Central memory CD8-positive, alpha-beta T cell (primary cell): ENCODE measurements around the gene INSR.
"Not testable (repeated sequence)": the region's sequence is repeated elsewhere in the genome, so short reads cannot be mapped to it uniquely, and the experiment has no call there.

ENCODE experiments used
- ATAC-seq: fragments of 150-1000 bp; cut with Tn5 transposase; replicated peaks from 2 replicates; pipeline ENCODE4 v1.10.0; 2022; ENCODE audit warnings: mild to moderate bottlenecking, moderate FRiP score, moderate number of reproducible peaks; ENCODE audit not compliant: poor library complexity, severe bottlenecking; ENCODE audit errors: extremely low read depth
- DNase-seq, 2 donors: peaks; one replicate each; pipeline ENCODE4 v3.0.0; 2021; ENCODE audit warnings: low spot score in 2 of 2
- H3K27ac Mint-ChIP-seq: one replicate; pipeline ENCODE4 v1.8.0; 2022; ENCODE audit warnings: low read depth, mild to moderate bottlenecking, moderate library complexity, mixed read lengths
- H3K27me3 Mint-ChIP-seq: one replicate; pipeline ENCODE4 v1.8.0; 2022; ENCODE audit warnings: mixed read lengths
- H3K36me3 Mint-ChIP-seq: one replicate; pipeline ENCODE4 v1.8.0; 2022; ENCODE audit warnings: mild to moderate bottlenecking, moderate library complexity, mixed read lengths; ENCODE audit not compliant: insufficient read depth
- H3K4me1 Mint-ChIP-seq: one replicate; pipeline ENCODE4 v1.8.0; 2022; ENCODE audit warnings: mixed read lengths
- H3K4me3 Mint-ChIP-seq: one replicate; pipeline ENCODE4 v1.8.0; 2022; ENCODE audit warnings: mild to moderate bottlenecking, moderate library complexity, mixed read lengths
- H3K9me3 Mint-ChIP-seq: one replicate; pipeline ENCODE4 v1.8.0; 2022; ENCODE audit warnings: mixed read lengths

INSR gene

DNA sequence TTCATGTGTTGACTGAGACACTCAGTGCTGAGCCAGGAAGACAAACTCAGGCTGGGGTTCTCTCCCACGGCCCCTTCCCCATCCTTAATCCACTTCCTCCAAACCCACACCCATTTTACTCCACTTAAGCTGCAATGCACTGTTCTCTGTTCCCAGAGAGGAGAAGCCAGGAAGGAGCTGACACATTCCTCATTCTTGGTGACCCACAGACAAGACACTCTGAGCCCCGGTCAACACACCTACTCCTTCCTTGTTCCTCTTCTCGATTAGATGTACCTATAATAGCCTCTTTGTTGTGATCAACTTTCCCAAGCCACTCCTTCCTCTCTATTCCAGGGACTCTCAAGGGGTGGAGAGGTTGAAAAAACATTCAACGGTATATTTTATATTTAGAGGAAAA, 47.1 kb downstream of the INSR start:
- no peaks in the 10 kb centered on the region for H3K9me3 Mint-ChIP-seq
- ATAC-seq: no peak
- H3K27ac Mint-ChIP-seq: no peak overlapping the region
- no peak for DNase-seq
- no peak overlapping the region for H3K4me3 Mint-ChIP-seq
- peaks cover 22% of the 10 kb centered on the region for H3K27me3 Mint-ChIP-seq
- peaks cover 2% of the 10 kb centered on the region for H3K36me3 Mint-ChIP-seq
- H3K4me1 Mint-ChIP-seq: no peaks in the 10 kb centered on the region

DNA sequence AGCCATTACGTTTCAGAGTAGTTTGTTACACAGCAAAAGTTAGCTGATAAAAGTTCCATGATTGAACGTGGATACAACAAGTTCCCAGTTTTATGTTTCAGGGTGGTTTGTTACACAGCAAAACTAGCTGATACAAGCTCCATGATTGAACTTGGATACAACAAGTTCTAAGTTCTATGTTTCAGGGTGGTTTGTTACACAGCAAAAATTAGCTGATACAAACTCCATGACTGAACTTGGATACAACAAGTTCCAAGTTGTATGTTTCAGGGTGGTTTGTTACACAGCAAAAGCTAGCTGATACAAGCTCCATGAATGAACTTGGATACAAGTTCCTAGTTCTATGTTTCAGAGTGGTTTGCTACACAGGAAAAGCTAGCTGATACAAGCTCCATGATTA, 47.6 kb downstream of the INSR start:
- H3K4me1 Mint-ChIP-seq: no peaks in the 10 kb centered on the region
- H3K36me3 Mint-ChIP-seq: peaks cover 2% of the 10 kb centered on the region
- H3K27ac Mint-ChIP-seq: no peak overlapping the region

DNA sequence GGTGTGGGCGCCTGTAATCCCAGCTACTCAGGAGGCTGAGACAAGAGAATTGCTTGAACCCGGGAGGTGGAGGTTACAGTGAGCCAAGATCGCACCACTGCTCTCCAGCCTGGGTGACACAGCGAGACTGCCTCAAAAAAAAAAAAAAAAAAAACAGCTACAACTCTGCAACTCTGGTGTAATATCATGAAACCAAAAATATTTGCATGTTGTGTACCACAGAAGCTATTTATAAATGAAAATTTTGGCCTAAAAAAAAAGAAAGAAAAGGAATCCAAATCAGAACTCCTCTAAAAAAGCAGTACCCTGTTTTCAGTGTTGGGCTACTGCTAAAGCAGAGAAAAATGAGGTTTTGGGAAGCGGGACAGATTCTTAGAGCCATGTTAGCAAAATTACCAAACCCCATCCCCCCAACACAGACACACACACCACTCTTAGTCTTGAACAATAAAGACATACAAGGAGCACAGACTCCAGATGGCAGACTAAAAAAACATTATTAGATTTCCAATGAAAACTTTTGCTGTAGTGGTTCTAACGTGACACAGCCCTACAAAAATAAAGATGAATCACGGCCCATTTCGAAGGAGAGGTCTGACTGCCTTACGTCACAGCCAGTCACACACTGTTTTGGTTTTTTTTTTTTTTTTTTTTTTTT, 51.5 kb downstream of the INSR start:
- Mint-ChIP-seq H3K27me3 (no peaks in the 10 kb centered on the region), H3K4me1 (no peaks in the 10 kb centered on the region), H3K36me3 (peaks cover 4% of the 10 kb centered on the region), H3K9me3 (peaks cover 4% of the 10 kb centered on the region), H3K4me3 (no peak overlapping the region), H3K27ac (no peak overlapping the region)
- DNase-seq (no peak), ATAC-seq (no peak)

More for the DNA sequence above, 47.6 kb downstream of the INSR start:
- no peak overlapping the region for H3K4me3 Mint-ChIP-seq
- DNase-seq (no peak), ATAC-seq (no peak)
- H3K27me3 Mint-ChIP-seq: peaks cover 22% of the 10 kb centered on the region
- H3K9me3 Mint-ChIP-seq: no peaks in the 10 kb centered on the region

DNA sequence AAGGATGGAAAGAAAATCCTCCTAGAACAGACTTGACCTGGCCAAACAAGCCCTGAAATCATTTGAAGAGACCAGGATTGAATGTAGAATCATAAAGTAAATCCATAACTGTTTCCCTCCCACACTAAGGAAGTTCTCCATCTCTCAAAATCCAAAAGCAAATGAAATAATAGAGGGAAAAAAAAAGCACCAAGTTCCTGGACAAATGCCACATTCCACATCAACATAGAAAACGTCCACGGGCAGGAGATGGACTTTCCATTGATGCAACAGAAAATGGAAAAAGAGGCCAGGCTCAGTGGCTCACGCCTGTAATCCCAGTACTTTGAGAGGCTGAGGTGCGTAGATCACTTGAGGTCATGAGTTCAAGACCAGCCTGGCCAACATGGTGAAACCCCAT, 56.2 kb downstream of the INSR start:
- Mint-ChIP-seq H3K27me3 (peaks cover 7% of the 10 kb centered on the region), H3K4me1 (no peaks in the 10 kb centered on the region), H3K4me3 (no peak overlapping the region), H3K36me3 (peaks cover 2% of the 10 kb centered on the region), H3K9me3 (peaks cover 4% of the 10 kb centered on the region), H3K27ac (no peak overlapping the region)
- DNase-seq (no peak), ATAC-seq (no peak)

DNA sequence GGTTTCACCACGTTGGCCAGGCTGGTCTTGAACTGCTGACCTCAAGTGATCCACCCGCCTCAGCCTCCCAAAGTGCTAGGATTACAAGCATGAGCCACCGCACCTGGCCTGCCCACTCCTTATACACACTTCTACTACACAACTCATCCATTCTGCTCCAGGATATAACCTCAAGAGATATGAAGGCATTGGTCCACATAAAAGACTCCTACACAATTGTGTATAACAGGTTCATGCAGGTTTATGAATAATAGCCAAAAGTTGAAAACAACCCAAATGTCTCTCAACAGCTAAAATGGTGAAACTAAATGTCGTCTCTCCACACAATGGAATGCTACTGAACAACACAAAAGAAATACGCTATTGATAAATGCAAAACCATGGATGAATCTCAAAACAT, 58.1 kb downstream of the INSR start:
- peaks cover 4% of the 10 kb centered on the region for H3K9me3 Mint-ChIP-seq
- ATAC-seq: no peak
- no peak for DNase-seq

DNA sequence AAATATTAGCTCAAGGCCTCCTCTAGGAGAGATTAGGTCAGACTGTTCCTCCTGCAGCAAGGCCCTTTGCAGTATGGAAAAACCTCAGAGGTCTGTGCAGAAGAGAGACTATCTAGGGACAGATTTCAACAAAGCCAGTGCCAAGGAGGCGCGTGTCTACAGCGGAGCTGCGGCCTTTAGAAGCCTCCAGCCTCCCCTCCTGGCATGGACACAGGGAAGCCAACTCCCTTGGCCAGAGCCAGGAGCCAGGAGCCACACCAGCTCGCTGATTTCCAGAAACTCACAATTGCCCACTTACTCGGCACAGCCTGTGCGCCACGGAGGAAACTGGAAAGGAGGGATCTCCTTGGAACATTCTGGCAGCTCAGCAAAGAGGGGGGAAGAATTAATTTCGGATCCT, 63.4 kb downstream of the INSR start:
- no peaks in the 10 kb centered on the region for H3K9me3 Mint-ChIP-seq
- no peak for DNase-seq
- no peaks in the 10 kb centered on the region for H3K4me1 Mint-ChIP-seq
- H3K36me3 Mint-ChIP-seq: no peaks in the 10 kb centered on the region
- H3K4me3 Mint-ChIP-seq: no peak overlapping the region
- H3K27ac Mint-ChIP-seq: no peak overlapping the region
- H3K27me3 Mint-ChIP-seq: peaks cover 1% of the 10 kb centered on the region
- no peak for ATAC-seq

More for the DNA sequence above, 58.1 kb downstream of the INSR start:
- peaks cover 2% of the 10 kb centered on the region for H3K36me3 Mint-ChIP-seq
- H3K4me1 Mint-ChIP-seq: no peaks in the 10 kb centered on the region
- H3K4me3 Mint-ChIP-seq: no peak overlapping the region
- peaks cover 7% of the 10 kb centered on the region for H3K27me3 Mint-ChIP-seq
- H3K27ac Mint-ChIP-seq: no peak overlapping the region

DNA sequence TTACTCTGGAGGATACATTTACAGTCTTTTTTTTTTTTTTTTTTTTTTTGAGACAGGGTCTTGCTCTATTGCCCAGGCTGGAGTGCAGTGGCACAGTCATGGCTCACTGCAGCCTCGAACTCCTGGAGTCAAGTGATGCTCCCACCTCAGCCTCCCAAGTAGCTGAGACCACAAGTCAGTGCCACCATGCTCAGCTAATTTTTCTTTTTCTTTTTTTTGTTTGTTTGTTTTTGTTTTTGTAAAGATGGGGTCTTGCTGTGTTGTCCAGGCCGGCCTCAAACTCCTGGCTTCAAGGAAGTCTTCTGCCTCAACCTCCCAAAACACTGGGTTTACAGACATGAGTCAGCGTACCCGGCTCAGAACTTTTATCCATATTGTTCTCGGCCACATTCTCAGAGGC, 64.5 kb downstream of the INSR start:
- no peaks in the 10 kb centered on the region for H3K9me3 Mint-ChIP-seq
- H3K27ac Mint-ChIP-seq: no peak overlapping the region
- H3K36me3 Mint-ChIP-seq: no peaks in the 10 kb centered on the region
- H3K4me3 Mint-ChIP-seq: no peak overlapping the region
- H3K27me3 Mint-ChIP-seq: peaks cover 12% of the 10 kb centered on the region
- no peak for ATAC-seq
- DNase-seq: no peak
- H3K4me1 Mint-ChIP-seq: no peaks in the 10 kb centered on the region

DNA sequence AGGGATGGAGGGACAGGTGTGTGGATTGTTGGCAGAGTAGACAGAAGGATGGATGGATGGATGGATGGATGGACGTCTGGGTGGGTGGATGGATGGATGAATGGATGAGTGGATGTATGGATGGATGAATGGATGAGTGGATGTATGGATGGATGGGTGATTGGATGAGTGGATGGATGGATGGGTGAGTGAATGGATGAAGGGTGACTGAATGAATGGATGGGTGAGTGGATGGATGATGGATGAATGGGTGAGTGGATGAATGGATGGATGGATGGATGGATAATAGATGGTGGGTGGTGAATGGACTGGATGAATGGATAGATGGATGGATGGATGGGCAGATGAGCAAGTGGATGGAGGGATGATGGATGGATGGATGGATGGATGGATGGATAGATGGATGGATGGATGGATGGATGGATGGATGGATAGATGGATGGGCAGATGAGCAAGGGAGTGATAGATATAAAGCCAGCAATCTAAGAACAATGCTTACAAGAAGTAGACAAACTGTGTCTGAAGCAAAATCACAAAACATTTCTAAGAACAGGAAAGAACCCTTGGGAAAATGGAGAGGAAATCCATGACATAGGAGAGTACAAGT, 65.2 kb downstream of the INSR start:
- ATAC-seq: no peak
- no peaks in the 10 kb centered on the region for H3K4me1 Mint-ChIP-seq
- no peaks in the 10 kb centered on the region for H3K9me3 Mint-ChIP-seq
- no peak overlapping the region for H3K4me3 Mint-ChIP-seq
- no peak for DNase-seq
- H3K27me3 Mint-ChIP-seq: peaks cover 19% of the 10 kb centered on the region
- no peak overlapping the region for H3K27ac Mint-ChIP-seq
- H3K36me3 Mint-ChIP-seq: peaks cover 1% of the 10 kb centered on the region

DNA sequence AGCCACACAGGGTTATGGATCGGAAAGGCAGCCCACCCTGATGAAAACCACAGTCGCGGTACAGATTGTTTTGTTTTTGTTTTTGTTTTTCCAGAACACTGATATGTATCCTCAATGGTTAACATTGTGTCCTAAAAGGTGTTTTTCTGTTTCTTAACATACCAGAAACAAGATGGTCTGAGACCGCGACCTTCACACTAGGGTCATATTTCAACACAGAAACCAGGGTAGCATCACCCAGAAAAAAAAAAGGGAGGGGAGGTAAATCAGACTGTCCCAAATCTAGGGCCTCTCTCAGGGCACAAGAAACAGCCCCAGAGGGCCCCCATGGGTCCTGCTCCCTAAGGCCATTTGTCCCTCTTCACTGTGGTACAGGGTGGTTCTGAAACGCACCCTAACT, 66.5 kb downstream of the INSR start:
- no peaks in the 10 kb centered on the region for H3K4me1 Mint-ChIP-seq
- no peak overlapping the region for H3K27ac Mint-ChIP-seq
- H3K9me3 Mint-ChIP-seq: no peaks in the 10 kb centered on the region
- H3K4me3 Mint-ChIP-seq: no peak overlapping the region
- peaks cover 1% of the 10 kb centered on the region for H3K36me3 Mint-ChIP-seq
- DNase-seq (no peak), ATAC-seq (no peak)
- peaks cover 21% of the 10 kb centered on the region for H3K27me3 Mint-ChIP-seq

DNA sequence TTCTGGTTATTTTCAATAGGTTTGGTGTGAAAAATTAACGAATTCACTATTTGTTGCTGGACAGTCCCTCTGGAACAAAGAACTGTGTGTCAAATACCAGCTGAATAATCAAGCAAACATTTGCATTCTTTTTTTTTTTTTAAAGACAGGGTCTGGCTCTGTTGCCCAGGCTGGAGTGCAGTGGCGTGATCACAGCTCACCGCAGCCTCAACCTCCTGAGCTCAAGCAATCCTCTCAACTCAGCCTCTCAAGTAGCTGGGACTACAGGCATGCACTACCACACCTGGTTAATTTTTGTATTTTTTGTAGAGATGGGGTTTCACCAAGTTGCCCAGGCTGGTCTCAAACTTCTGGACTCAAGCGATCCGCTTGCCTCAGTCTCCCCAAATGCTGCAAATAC, 67.1 kb downstream of the INSR start:
- not testable (repeated sequence) for H3K9me3 Mint-ChIP-seq, H3K4me1 Mint-ChIP-seq, ATAC-seq, DNase-seq, H3K36me3 Mint-ChIP-seq, H3K27ac Mint-ChIP-seq, H3K4me3 Mint-ChIP-seq
- peaks cover 21% of the 10 kb centered on the region for H3K27me3 Mint-ChIP-seq

DNA sequence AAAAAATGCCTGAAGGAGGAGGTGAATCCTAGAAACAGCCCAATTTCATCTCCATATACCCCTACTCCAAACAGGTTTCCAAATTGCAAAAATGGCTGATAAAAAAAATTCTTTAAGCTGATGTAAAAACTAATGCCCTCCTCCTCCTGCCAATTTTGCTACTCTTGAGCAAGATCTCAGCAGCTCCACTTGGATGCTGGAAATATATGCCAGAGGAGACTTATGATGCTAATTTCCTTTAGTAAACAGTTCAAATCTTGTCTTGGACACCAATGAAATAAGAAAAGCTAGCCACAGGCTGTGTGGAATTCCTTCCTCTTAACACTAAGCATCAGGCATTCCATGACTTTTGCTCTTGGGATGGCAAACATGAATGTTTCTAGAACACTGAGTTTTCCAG, 67.5 kb downstream of the INSR start:
- Mint-ChIP-seq H3K9me3 (no peaks in the 10 kb centered on the region), H3K27me3 (peaks cover 21% of the 10 kb centered on the region), H3K4me3 (no peak overlapping the region), H3K27ac (no peak overlapping the region), H3K4me1 (no peaks in the 10 kb centered on the region), H3K36me3 (peaks cover 1% of the 10 kb centered on the region)
- no peak for ATAC-seq
- DNase-seq: no peak

DNA sequence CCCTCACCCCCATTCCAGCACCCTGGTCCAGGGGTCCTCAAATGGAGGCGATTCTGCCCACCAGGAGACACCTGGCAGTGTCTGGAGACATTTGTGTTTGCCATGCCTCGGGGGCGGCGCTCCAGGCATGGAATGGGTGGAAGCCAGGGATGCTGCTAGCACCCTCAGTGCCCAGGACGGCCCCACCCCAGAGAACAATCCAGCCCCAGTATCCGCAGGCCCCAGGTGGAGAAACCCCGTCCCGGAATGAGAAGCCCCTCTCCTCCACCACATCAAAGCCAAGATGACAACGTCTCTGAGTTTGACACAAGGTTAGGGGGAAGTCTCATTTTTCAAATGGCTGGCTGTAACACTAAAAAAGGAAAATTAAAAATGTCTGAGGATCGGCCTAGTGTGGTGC, 68.5 kb downstream of the INSR start:
- Mint-ChIP-seq H3K9me3 (no peaks in the 10 kb centered on the region), H3K4me3 (no peak overlapping the region), H3K36me3 (peaks cover 1% of the 10 kb centered on the region), H3K27ac (no peak overlapping the region), H3K27me3 (peaks cover 21% of the 10 kb centered on the region), H3K4me1 (no peaks in the 10 kb centered on the region)
- ATAC-seq: no peak
- no peak for DNase-seq

DNA sequence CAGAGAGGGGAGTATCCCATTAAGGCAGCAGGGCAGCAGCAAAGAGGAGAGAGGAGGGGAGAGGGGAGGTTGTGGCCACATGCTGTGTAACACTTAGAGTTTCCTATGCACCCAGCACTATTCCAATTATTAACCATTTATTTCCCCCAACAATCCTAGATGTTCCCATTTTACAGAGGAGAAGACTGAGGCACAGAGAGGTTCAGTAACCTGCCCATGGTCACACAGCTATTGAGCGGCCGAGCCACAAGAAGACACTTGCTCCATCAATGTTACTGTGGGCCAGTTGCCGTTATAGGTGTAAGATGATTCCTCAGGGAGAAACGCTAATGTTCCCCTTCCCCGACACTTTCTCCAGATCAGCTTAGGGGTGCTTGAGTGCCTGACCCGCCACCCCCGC, 69.2 kb downstream of the INSR start:
- no peak overlapping the region for H3K4me3 Mint-ChIP-seq
- ATAC-seq: no peak

More for the DNA sequence above, 69.2 kb downstream of the INSR start:
- no peak overlapping the region for H3K27ac Mint-ChIP-seq
- H3K27me3 Mint-ChIP-seq: peaks cover 21% of the 10 kb centered on the region
- no peaks in the 10 kb centered on the region for H3K9me3 Mint-ChIP-seq
- H3K36me3 Mint-ChIP-seq: peaks cover 1% of the 10 kb centered on the region
- no peak for DNase-seq
- no peaks in the 10 kb centered on the region for H3K4me1 Mint-ChIP-seq
